ENCODE measurements around the gene SCAF4.

- TF ChIP-seq CTCF (conservative IDR thresholded peaks at IDR 0.05; ENCODE audit: low read length), result no peak
- TF ChIP-seq EZH2phosphoT487 (IDR thresholded peaks at IDR 0.05; ENCODE audit: borderline replicate concordance, low read depth, low read length), result no peak
Observed at GRCh38 chr21:31741116-31741515, 9.2 kb upstream of the SCAF4 start.
